Activated T-helper 2 cell treated with anti-CD3 and anti-CD28 coated beads, Interferon-gamma antibody, Interleukin-2, Interleukin-4, amounts not matched to agents 10 μg/mL and 5 μg/mL and 100 μg/mL, durations not matched to agents 14 hours and 24 hours and 36 hours (primary cell): ENCODE results near the gene OST4. TPM values are rescaled to one million over a fixed set of nuclear protein-coding genes. Genes with fewer than 3 reads are reported as not detected.
"Not testable (repeated sequence)": the region's sequence is repeated elsewhere in the genome, so short reads cannot be mapped to it uniquely, and the experiment has no call there.

Source experiments
- DNase-seq: peaks from one replicate; pipeline ENCODE4 v3.0.0; 2021; ENCODE audit warnings: low spot score
- H3K27ac Mint-ChIP-seq: one replicate; pipeline ENCODE4 v1.8.0; 2021; ENCODE audit warnings: mixed read lengths
- H3K27me3 Mint-ChIP-seq: one replicate; pipeline ENCODE4 v1.8.0; 2021; ENCODE audit warnings: low read depth, mixed read lengths
- H3K36me3 Mint-ChIP-seq: one replicate; pipeline ENCODE4 v1.8.0; 2021; ENCODE audit warnings: low read depth, mixed read lengths
- H3K4me1 Mint-ChIP-seq: one replicate; pipeline ENCODE4 v1.8.0; 2021; ENCODE audit warnings: low read depth, mixed read lengths
- H3K4me3 Mint-ChIP-seq: one replicate; pipeline ENCODE4 v1.8.0; 2021; ENCODE audit warnings: low read depth, mild to moderate bottlenecking, moderate library complexity, mixed read lengths
- H3K9me3 Mint-ChIP-seq: one replicate; pipeline ENCODE4 v1.8.0; 2021; ENCODE audit warnings: mixed read lengths
- intact Hi-C: fragments of 100-400 bp; cut with micrococcal nuclease; formaldehyde crosslinking; loops from one replicate; pipeline ENCODE4 v1.15.1; 2023
- total RNA-seq: library from RNA; stranded (reverse); gene quantifications from 2 replicates; pipeline ENCODE4 v1.2.3, GENCODE V29; 2022

OST4 gene
- total RNA-seq = 330 and 341 TPM in 2 replicates

- intact Hi-C loops = loop anchor here (1.0 kb wide), 3 partner anchors 10 to 21 kb away; partner anchors contain the start of gene KHK
- peaks cover 38% of the 10 kb centered on the region for H3K36me3 Mint-ChIP-seq
- DNase-seq = peak; percentile 89
- H3K27me3 Mint-ChIP-seq = no peaks in the 10 kb centered on the region
- H3K4me1 Mint-ChIP-seq = peaks cover 49% of the 10 kb centered on the region
- H3K9me3 Mint-ChIP-seq = no peaks in the 10 kb centered on the region
- peak within 1 kb of the TSS; percentile 98 for H3K4me3 Mint-ChIP-seq
- H3K27ac Mint-ChIP-seq = peak within 1 kb of the TSS; percentile 90
Observed at GRCh38 chr2:27071277-27071989, at the start of gene OST4. OST4 (minus strand) TSS chr2:27071654.

DNA sequence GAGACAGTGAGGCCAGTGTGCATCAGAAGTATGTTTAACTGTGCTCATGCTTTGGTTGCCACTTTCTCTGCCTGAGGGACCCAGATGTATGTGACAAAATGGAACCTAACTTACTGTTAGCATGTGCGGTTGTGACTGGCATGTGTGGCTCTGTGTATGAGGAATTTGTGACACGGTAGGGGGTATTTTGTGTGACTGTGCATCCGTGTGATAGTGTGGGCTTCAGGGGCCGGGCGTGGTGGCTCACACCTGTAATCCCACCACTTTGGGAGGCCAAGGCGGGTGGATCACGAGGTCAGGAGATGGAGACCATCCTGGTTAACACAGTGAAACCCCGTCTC is 47.8 kb upstream of the OST4 start:
- Mint-ChIP-seq H3K27ac (peak overlapping the region; percentile 36), H3K4me1 (peaks cover 17% of the 10 kb centered on the region), H3K4me3 (peak overlapping the region; percentile 77), H3K27me3 (peaks cover 39% of the 10 kb centered on the region)
- DNase-seq, H3K36me3 Mint-ChIP-seq, H3K9me3 Mint-ChIP-seq, intact Hi-C loops: not testable (repeated sequence)

DNA sequence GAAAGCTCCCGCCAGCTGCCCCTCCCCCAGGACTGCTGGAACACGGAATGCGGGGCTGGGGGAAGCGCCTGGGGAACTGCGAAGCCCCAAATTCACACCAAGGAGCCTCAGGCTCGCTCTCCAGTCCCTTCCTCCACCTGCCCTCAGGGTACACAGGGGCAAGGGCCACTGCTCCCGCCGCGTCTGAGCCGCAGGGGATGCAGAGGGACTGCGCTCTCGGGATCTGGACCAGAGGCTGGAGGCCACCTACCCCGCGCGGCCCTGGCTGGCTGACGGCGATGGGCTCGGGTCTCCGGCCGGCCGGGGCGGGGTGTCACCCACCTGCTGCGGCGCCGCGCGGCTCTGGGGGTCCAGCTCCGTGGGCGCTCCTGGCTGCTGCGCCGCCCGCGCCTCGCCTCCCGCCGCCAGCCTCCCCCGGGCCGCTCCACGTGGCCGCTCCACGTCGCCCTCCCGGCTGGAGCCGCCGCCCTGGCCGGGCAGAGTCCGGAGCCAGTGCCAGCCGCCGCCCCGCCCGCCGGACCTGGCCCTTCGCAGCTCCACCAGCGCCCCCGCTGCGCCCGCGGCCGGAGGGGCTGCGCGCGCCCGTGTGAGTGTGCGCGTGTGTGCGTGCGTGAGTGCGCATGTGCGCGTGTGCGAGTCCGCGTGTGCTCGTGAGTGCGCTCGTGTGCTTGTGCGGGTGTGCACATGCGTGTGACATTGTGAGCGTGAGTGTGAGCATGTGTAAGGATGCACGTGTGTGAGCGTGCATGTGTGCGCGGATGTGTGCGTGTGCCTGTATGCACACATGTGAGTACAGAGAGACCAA is 47.3 kb upstream of the OST4 start, which contains the start of gene CGREF1:
Gene CGREF1 (minus strand): TSS at position 604 of the 805 bp plus-strand sequence. CDS start 14,762 bp downstream, outside the sequence.
- Mint-ChIP-seq H3K27me3 (peaks cover 39% of the 10 kb centered on the region), H3K9me3 (no peaks in the 10 kb centered on the region), H3K4me1 (peaks cover 12% of the 10 kb centered on the region), H3K27ac (peak within 1 kb of the TSS; percentile 36), H3K36me3 (no peaks in the 10 kb centered on the region), H3K4me3 (peak within 1 kb of the TSS; percentile 77)
- no peak for DNase-seq
- intact Hi-C loops = no loop called here

GRCh38 chr2:27117995-27118524 is 46.6 kb upstream of the OST4 start:
- peaks cover 8% of the 10 kb centered on the region for H3K4me1 Mint-ChIP-seq
- H3K36me3 Mint-ChIP-seq = no peaks in the 10 kb centered on the region
- H3K27me3 Mint-ChIP-seq = peaks cover 37% of the 10 kb centered on the region
- no peak overlapping the region for H3K27ac Mint-ChIP-seq
- DNase-seq = no peak
- no peaks in the 10 kb centered on the region for H3K9me3 Mint-ChIP-seq
- intact Hi-C loops = no loop called here
- H3K4me3 Mint-ChIP-seq = peak overlapping the region; percentile 62

DNA sequence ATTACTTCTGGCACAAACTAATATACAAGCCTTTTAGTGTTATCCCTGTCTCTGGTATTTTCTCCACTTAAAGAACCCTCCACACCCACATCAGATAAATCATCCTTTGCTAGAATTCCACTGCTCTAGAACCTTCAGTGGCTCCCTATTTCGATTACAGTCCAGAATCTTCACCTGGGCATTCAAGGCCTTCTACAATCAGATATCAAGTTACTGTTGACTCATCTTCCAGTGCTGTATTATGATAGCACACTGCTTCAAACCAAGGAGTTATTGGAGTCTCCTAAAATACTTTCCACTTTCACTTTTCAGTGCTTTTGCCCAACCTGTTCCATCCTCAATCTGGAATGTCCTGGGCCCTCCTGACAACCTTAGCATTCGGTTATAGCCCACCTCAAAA is 44.1 kb upstream of the OST4 start:
- Mint-ChIP-seq H3K36me3 (no peaks in the 10 kb centered on the region), H3K27ac (no peak overlapping the region), H3K9me3 (no peaks in the 10 kb centered on the region), H3K27me3 (peaks cover 25% of the 10 kb centered on the region), H3K4me1 (peaks cover 5% of the 10 kb centered on the region), H3K4me3 (no peak overlapping the region)
- DNase-seq = no peak
- intact Hi-C loops = no loop called here

DNA sequence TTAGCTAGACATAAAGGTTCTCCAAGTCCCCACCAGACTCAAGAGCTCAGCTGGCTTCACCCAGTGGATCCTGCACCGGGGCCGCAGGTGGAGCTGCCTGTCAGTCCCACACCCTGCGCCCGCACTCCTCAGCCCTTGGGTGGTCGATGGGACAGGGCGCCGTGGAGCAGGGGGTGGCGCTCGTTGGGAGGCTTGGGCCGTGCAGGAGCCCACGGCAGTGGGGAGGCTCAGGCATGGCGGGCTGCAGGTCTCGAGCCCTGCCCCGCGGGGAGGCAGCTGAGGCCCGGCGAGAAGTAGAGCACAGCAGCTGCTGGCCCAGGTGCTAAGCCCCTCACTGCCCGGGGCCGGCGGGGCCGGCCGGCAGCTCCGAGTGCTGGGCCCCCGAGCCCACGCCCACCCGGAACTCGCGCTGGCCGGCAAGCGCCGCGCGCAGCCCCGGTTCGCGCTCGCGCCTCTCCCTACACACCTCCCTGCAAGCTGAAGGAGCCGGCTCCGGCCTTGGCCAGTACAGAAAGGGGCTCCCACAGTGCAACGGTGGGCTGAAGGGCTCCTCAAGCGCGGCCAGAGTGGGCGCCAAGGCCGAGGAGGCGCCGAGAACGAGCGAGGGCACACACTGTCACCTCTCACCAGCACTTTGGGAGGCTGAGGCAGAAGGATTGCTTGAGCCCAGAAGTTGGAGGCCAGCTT is 40.1 kb upstream of the OST4 start:
- H3K27me3 Mint-ChIP-seq, DNase-seq, H3K4me1 Mint-ChIP-seq, H3K36me3 Mint-ChIP-seq, H3K27ac Mint-ChIP-seq, intact Hi-C loops, H3K9me3 Mint-ChIP-seq, H3K4me3 Mint-ChIP-seq: not testable (repeated sequence)

- DNase-seq, H3K27me3 Mint-ChIP-seq, intact Hi-C loops, H3K4me3 Mint-ChIP-seq, H3K27ac Mint-ChIP-seq, H3K36me3 Mint-ChIP-seq, H3K4me1 Mint-ChIP-seq, H3K9me3 Mint-ChIP-seq: not testable (repeated sequence)
Observed at GRCh38 chr2:27110603-27111352, 39.3 kb upstream of the OST4 start.

DNA sequence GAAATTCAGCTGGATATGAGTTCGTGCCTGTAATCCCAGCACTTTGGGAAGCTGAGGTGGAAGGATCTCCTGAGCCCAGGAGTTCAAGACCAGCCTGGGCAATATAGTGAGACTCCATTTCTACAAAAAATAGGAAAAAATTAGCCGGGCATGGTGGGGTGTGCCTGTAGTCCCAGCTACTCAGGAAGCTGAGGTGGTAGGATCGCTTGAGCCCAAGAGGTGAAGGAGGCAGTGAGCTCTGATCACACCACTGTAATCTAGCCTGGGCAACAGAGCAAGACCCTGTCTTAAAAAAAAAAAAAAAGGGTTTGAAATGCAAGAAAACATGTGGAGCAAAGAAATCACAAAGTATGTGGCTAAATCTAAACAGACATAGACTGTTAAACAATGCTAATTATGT is 37.6 kb upstream of the OST4 start:
- Mint-ChIP-seq H3K27ac (no peak overlapping the region), H3K4me3 (no peak overlapping the region), H3K27me3 (peaks cover 6% of the 10 kb centered on the region), H3K9me3 (no peaks in the 10 kb centered on the region), H3K36me3 (no peaks in the 10 kb centered on the region), H3K4me1 (no peaks in the 10 kb centered on the region)
- DNase-seq = no peak
- intact Hi-C loops = no loop called here

GRCh38 chr2:27108221-27108620 is 36.8 kb upstream of the OST4 start:
- H3K4me3 Mint-ChIP-seq = no peak overlapping the region
- H3K9me3 Mint-ChIP-seq = no peaks in the 10 kb centered on the region
- intact Hi-C loops = no loop called here
- H3K27me3 Mint-ChIP-seq = peaks cover 6% of the 10 kb centered on the region
- no peaks in the 10 kb centered on the region for H3K36me3 Mint-ChIP-seq
- DNase-seq = no peak
- H3K4me1 Mint-ChIP-seq = no peaks in the 10 kb centered on the region
- H3K27ac Mint-ChIP-seq = no peak overlapping the region

GRCh38 chr2:27105981-27106380 is 34.5 kb upstream of the OST4 start:
- no peak overlapping the region for H3K27ac Mint-ChIP-seq
- no peak for DNase-seq
- H3K27me3 Mint-ChIP-seq = peaks cover 5% of the 10 kb centered on the region
- intact Hi-C loops = no loop called here
- no peaks in the 10 kb centered on the region for H3K36me3 Mint-ChIP-seq
- no peaks in the 10 kb centered on the region for H3K4me1 Mint-ChIP-seq
- no peak overlapping the region for H3K4me3 Mint-ChIP-seq
- H3K9me3 Mint-ChIP-seq = no peaks in the 10 kb centered on the region

DNA sequence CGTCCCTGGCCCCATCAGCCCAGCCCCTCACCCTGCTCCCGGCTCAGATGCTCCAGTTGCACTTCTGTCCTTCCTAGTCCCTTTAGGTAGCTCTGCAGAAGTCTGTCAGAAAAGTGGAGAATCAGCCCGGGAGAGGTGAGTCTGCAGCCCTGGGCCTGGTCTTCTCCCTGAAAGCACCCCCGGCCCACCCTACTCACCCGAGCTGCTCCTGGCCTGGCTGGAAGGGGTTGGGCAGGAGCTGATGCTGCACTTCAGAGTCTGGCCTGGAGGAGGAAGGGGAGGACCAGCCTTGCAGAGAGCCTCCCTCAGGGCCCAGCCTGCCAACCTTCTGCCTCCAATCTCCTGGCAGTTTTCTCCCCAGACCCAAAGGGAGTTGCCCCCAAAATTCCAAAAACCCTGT is 30.9 kb upstream of the OST4 start:
- H3K36me3 Mint-ChIP-seq = no peaks in the 10 kb centered on the region
- DNase-seq = no peak
- no peaks in the 10 kb centered on the region for H3K9me3 Mint-ChIP-seq
- H3K27me3 Mint-ChIP-seq = no peaks in the 10 kb centered on the region
- H3K27ac Mint-ChIP-seq = no peak overlapping the region
- intact Hi-C loops = no loop called here
- H3K4me3 Mint-ChIP-seq = no peak overlapping the region
- no peaks in the 10 kb centered on the region for H3K4me1 Mint-ChIP-seq

GRCh38 chr2:27100036-27100435 is 28.6 kb upstream of the OST4 start:
- Mint-ChIP-seq H3K27ac (no peak overlapping the region), H3K4me3 (no peak overlapping the region), H3K9me3 (no peaks in the 10 kb centered on the region), H3K36me3 (no peaks in the 10 kb centered on the region), H3K27me3 (no peaks in the 10 kb centered on the region), H3K4me1 (peaks cover 9% of the 10 kb centered on the region)
- DNase-seq = no peak
- intact Hi-C loops = no loop called here
